Measurements from ENCODE around the gene SPO11. TPM values are rescaled to one million over a fixed set of nuclear protein-coding genes. Genes with fewer than 3 reads are reported as not detected.

The SPO11 gene
- total and polyA plus RNA-seq, 10 of the 15 experiments (the other 5 are each of a cell fraction or from before 2014, with no cell fraction given) = not detected

- TF ChIP-seq SMAD1 (IDR thresholded peaks at IDR 0.05; ENCODE audit: low read depth, partially characterized antibody) (no peak), ASH2L (IDR thresholded peaks at IDR 0.05; ENCODE audit: borderline replicate concordance, low read depth) (no peak), NKRF (conservative IDR thresholded peaks at IDR 0.05) (peak; percentile 68), ELK1 (IDR thresholded peaks at IDR 0.05; ENCODE audit: low read depth, low read length) (no peak), ZBTB4 (CRISPR knock-in tag; IDR thresholded peaks at IDR 0.05) (no peak), TCF12 (IDR thresholded peaks at IDR 0.05; ENCODE audit: low read depth, low read length) (peak; percentile 35; the same call in 1 of the 2 replicates), ZBED1 (IDR thresholded peaks at IDR 0.05; ENCODE audit: borderline replicate concordance) (no peak), EP300 (IDR thresholded peaks at IDR 0.05; ENCODE audit: borderline replicate concordance in 1 of 2, control insufficient read depth in 1 of 2, low read depth in 2 of 2, low read length in 2 of 2) (peak; percentile 56 to 59; a peak in 2 of 4 replicates), NBN (IDR thresholded peaks at IDR 0.05) (peak; percentile 55; the same call in 1 of the 2 replicates), MXI1 (IDR thresholded peaks at IDR 0.05; ENCODE audit: low read depth, low read length) (peak; percentile 65), NFXL1 (IDR thresholded peaks at IDR 0.05; ENCODE audit: borderline replicate concordance) (no peak), IKZF2 (IDR thresholded peaks at IDR 0.05) (peak; percentile 82; a peak in 3 of 4 replicates), POLR2A (IDR thresholded peaks at IDR 0.05; ENCODE audit: low read depth, low read length) (peak; percentile 71)
- TF ChIP-seq, protein P1, sequence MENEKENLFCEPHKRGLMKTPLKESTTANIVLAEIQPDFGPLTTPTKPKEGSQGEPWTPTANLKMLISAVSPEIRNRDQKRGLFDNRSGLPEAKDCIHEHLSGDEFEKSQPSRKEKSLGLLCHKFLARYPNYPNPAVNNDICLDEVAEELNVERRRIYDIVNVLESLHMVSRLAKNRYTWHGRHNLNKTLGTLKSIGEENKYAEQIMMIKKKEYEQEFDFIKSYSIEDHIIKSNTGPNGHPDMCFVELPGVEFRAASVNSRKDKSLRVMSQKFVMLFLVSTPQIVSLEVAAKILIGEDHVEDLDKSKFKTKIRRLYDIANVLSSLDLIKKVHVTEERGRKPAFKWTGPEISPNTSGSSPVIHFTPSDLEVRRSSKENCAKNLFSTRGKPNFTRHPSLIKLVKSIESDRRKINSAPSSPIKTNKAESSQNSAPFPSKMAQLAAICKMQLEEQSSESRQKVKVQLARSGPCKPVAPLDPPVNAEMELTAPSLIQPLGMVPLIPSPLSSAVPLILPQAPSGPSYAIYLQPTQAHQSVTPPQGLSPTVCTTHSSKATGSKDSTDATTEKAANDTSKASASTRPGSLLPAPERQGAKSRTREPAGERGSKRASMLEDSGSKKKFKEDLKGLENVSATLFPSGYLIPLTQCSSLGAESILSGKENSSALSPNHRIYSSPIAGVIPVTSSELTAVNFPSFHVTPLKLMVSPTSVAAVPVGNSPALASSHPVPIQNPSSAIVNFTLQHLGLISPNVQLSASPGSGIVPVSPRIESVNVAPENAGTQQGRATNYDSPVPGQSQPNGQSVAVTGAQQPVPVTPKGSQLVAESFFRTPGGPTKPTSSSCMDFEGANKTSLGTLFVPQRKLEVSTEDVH (IDR thresholded peaks at IDR 0.05; ENCODE audit: low read depth, partially characterized antibody) = no peak
- TF ChIP-seq, protein P2, sequence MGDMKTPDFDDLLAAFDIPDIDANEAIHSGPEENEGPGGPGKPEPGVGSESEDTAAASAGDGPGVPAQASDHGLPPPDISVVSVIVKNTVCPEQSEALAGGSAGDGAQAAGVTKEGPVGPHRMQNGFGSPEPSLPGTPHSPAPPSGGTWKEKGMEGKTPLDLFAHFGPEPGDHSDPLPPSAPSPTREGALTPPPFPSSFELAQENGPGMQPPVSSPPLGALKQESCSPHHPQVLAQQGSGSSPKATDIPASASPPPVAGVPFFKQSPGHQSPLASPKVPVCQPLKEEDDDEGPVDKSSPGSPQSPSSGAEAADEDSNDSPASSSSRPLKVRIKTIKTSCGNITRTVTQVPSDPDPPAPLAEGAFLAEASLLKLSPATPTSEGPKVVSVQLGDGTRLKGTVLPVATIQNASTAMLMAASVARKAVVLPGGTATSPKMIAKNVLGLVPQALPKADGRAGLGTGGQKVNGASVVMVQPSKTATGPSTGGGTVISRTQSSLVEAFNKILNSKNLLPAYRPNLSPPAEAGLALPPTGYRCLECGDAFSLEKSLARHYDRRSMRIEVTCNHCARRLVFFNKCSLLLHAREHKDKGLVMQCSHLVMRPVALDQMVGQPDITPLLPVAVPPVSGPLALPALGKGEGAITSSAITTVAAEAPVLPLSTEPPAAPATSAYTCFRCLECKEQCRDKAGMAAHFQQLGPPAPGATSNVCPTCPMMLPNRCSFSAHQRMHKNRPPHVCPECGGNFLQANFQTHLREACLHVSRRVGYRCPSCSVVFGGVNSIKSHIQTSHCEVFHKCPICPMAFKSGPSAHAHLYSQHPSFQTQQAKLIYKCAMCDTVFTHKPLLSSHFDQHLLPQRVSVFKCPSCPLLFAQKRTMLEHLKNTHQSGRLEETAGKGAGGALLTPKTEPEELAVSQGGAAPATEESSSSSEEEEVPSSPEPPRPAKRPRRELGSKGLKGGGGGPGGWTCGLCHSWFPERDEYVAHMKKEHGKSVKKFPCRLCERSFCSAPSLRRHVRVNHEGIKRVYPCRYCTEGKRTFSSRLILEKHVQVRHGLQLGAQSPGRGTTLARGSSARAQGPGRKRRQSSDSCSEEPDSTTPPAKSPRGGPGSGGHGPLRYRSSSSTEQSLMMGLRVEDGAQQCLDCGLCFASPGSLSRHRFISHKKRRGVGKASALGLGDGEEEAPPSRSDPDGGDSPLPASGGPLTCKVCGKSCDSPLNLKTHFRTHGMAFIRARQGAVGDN (IDR thresholded peaks at IDR 0.05) = peak; percentile 69; the same call in 1 of the 2 replicates
Measured at GRCh38 chr20:57392512-57393271, 63.1 kb downstream of the SPO11 start (continued).

Data from GM12878 (cell line).